GM10248 (cell line): ENCODE measurements around the gene ROGDI.

Experiments used
- CTCF ChIA-PET: fragments of 300-600 bp; sonication (Branson Sonifier 250); formaldehyde crosslinking; extraction: SDS; loops from one replicate; lab custom pipeline; 2021; ENCODE audit warnings: antibody characterized with exemption; lab: Yijun Ruan, JAX
- POLR2A ChIA-PET: fragments of 350-650 bp; sonication (Branson Sonifier 250); formaldehyde crosslinking; extraction: SDS; loops from one replicate; lab custom pipeline; 2020; ENCODE audit warnings: antibody characterized with exemption; lab: Yijun Ruan, JAX
- DNase-seq: peaks from one replicate; pipeline ENCODE4 v3.0.0; 2012; ENCODE audit errors: extremely low spot score
- TF ChIP-seq, protein P1 (sequence below): IDR thresholded peaks from 2 replicates; pipeline ENCODE4 v1.5.1; 2012; ENCODE audit warnings: mild to moderate bottlenecking, low read depth; ENCODE audit errors: extremely low read depth, missing control alignments, control extremely low read depth

The ROGDI gene

DNA sequence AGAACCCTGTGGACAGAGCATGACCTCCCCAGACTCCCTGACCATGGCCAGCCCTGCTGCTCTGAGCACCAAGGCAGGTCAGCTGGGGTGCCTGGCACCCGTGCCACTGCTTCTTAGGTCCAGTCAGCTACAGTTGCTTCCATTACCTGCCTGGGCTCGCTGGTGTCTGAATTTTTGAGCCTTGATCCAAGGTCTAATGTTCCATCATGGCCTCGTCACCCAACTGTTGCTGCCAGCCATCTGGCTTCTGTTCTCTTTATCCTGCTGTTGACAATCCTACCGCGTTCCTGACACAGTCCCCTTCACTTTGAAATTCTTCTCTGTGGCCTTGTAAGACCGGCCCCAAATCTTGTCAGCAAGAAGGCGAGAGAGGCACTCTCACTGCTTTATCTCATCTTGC lies 28.0 kb upstream of the ROGDI start:
- ChIA-PET POLR2A (interaction anchor here (0.5 kb wide), 1 partner anchor 11 kb away, joined by 4 read pairs; no protein-coding TSS in a partner anchor), CTCF (interaction anchor here (0.8 kb wide), 1 partner anchor 22 kb away, joined by 3 read pairs; no protein-coding TSS in a partner anchor)
- DNase-seq, result no peak
- TF ChIP-seq, protein P1, sequence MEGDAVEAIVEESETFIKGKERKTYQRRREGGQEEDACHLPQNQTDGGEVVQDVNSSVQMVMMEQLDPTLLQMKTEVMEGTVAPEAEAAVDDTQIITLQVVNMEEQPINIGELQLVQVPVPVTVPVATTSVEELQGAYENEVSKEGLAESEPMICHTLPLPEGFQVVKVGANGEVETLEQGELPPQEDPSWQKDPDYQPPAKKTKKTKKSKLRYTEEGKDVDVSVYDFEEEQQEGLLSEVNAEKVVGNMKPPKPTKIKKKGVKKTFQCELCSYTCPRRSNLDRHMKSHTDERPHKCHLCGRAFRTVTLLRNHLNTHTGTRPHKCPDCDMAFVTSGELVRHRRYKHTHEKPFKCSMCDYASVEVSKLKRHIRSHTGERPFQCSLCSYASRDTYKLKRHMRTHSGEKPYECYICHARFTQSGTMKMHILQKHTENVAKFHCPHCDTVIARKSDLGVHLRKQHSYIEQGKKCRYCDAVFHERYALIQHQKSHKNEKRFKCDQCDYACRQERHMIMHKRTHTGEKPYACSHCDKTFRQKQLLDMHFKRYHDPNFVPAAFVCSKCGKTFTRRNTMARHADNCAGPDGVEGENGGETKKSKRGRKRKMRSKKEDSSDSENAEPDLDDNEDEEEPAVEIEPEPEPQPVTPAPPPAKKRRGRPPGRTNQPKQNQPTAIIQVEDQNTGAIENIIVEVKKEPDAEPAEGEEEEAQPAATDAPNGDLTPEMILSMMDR, result no peak

DNA sequence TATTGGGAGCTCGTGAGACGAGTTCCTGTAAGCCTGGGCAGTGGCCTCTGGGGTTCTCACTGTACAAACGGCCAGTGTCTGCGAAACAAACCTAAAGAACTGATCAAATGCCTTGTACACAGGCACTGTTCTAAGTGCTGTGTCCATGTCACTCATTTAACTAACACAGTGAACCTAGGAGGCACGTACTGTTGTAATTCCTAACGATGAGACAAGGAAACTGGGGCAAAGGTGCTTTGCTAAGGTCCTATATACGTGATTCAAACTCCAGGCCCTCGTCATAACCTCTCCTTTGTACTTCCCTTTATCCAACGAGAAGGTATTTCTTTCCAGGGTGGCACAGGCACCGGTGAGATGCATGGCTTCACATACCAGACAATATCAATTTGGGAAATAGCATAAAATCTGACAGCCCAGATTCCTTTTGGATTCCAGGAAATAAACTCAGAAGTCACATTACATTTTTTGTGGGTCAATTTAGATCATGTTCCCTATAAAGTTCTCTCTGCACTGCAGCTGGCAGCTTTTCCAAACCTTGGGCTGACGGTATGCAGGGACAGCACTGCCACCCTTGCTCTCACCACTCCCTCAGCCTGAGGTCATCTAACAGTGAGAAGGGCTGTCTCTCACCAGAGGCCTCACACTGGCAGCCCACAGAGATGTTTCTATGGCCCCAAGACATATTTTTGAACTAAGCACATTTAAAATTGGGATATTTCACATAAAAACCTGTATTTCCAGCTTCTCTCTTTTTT lies 26.3 kb upstream of the ROGDI start:
- POLR2A ChIA-PET, result no interaction called here

DNA sequence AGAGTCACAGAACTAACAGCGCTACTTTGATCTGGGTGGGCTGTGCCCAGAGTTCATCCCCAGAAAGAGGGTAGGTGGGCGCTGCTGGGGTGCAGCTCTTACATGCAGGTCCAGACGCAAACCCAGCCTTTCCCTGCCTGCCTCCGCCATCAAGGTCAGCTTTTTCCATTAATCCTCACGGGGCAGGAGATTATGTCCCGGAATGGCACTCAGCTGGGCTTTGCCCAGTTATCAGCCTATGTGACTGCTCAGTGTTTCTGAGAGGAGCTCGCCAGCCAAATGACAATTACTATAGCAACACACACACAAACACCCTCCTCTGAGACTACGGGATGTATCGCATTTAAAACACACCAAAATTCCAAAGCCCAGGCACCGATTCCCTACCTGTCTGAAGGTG lies 24.5 kb upstream of the ROGDI start:
- TF ChIP-seq, protein P1, result no peak
- ChIA-PET CTCF (interaction anchor here (2.3 kb wide), 1 partner anchor 16 kb away, joined by 8 read pairs; no protein-coding TSS in a partner anchor), POLR2A (no interaction called here)
- no peak for DNase-seq

More for the DNA sequence above, 26.3 kb upstream of the ROGDI start:
- DNase-seq, result no peak
- CTCF ChIA-PET, result no interaction called here
- TF ChIP-seq, protein P1, result no peak

DNA sequence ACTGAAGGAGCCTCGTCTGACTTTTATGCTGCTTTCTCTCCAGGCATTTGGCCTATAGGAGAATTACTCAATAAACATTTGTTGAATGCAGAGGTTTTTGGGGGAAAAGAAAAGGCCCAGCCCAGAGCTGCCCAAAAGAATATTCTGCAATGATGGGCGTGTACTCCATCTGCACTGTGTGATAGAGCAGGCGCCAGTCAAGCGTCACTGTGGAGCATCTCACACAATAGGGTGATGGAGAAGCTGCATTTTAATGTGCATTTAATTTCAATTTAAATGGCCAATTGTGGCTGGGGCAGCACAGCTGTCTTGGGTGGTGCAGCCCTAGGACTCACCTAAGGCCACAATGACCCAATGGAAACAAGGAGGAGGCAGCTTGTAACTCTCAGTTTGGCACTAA lies 24.1 kb upstream of the ROGDI start:
- ChIA-PET POLR2A (no interaction called here), CTCF (interaction anchor here (1.8 to 2.3 kb wide), 2 partner anchors 13 to 16 kb away, joined by 5 to 8 read pairs; no protein-coding TSS in a partner anchor)
- DNase-seq, result no peak
- TF ChIP-seq, protein P1, result no peak

DNA sequence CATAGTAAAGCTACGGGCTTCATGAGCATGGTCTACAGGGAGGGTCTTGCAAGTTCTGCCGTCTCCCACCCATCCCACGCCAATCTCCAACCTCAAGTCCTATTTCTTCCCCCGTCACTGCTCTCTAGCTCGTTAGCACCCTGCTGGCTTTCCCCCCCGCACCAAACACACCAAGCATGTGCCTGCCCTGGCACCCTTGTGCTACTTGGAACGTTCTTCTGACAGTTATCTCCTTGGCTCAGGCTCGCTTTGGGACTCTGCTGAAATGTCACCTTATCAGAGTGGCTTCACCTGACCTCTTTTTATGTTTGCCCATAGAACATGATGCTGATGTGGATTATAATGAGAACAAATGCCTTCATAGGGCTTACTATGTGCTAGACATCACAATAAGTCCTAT lies 22.8 kb upstream of the ROGDI start:
- TF ChIP-seq, protein P1, result no peak
- POLR2A ChIA-PET, result no interaction called here
- CTCF ChIA-PET, result interaction anchor here (1.3 to 2.3 kb wide), 4 partner anchors 8 to 18 kb away, joined by 3 to 8 read pairs (median 4); no protein-coding TSS in a partner anchor
- no peak for DNase-seq

DNA sequence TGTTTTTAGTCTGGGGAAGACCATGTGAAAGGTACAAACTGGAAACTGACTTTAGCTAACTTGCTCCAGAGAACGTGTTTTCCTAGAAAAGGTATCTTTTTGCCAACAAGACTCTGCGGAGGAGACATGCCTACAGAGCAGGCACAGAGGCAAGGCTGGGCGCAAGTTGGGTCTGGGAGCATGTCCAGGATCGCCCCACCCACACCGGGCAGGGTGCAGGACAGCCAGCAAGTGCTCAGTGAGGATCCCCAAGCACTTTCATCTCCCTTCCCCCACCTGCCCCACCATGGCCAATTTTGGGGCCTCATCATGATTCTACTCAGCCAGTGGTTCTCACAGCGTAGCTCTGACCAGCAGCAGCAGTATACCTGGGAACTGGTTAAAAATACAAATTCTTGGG lies 18.2 kb upstream of the ROGDI start:
- no peak for DNase-seq
- TF ChIP-seq, protein P1, result no peak
- ChIA-PET POLR2A (no interaction called here), CTCF (interaction anchor here (1.7 kb wide), 2 partner anchors 10 to 13 kb away, joined by 3 to 4 read pairs; no protein-coding TSS in a partner anchor)
